ENCODE data around the gene TMEM135.

Gene TMEM135

GRCh38 chr11:87368858-87369480 lies 331.2 kb downstream of the TMEM135 start:
- Histone ChIP-seq H3K36me3 (ENCODE audit: control insufficient read depth, low read length) (no peaks in the 10 kb centered on the region), H3K27me3 (ENCODE audit: control insufficient read depth, low read length) (peaks cover 4% of the 10 kb centered on the region; the same call in 1 of the 2 replicates), H3K27ac (ENCODE audit: low read depth, low read length) (no peak overlapping the region), H3K4me2 (ENCODE audit: low read length) (no peak overlapping the region), H3F3A (ENCODE audit: control insufficient read depth, insufficient read depth) (no peaks in the 10 kb centered on the region), H3K9me2 (replicated peaks; ENCODE audit: control insufficient read depth, low read length) (no peaks in the 10 kb centered on the region), H3K79me2 (ENCODE audit: control insufficient read depth, low read length) (no peaks in the 10 kb centered on the region), H3K9me3 (ENCODE audit: control insufficient read depth, insufficient read depth, low read length) (no peaks in the 10 kb centered on the region), H3K4me3 (ENCODE audit: low read length) (no peak overlapping the region), H3K4me1 (ENCODE audit: control insufficient read depth, low read length) (no peaks in the 10 kb centered on the region), H4K20me1 (ENCODE audit: control insufficient read depth, insufficient read depth, low read depth, low read length) (no peaks in the 10 kb centered on the region)
- no peak for TF ChIP-seq EZH2phosphoT487 (IDR thresholded peaks at IDR 0.05; ENCODE audit: borderline replicate concordance, low read length)
- TF ChIP-seq, protein P1, sequence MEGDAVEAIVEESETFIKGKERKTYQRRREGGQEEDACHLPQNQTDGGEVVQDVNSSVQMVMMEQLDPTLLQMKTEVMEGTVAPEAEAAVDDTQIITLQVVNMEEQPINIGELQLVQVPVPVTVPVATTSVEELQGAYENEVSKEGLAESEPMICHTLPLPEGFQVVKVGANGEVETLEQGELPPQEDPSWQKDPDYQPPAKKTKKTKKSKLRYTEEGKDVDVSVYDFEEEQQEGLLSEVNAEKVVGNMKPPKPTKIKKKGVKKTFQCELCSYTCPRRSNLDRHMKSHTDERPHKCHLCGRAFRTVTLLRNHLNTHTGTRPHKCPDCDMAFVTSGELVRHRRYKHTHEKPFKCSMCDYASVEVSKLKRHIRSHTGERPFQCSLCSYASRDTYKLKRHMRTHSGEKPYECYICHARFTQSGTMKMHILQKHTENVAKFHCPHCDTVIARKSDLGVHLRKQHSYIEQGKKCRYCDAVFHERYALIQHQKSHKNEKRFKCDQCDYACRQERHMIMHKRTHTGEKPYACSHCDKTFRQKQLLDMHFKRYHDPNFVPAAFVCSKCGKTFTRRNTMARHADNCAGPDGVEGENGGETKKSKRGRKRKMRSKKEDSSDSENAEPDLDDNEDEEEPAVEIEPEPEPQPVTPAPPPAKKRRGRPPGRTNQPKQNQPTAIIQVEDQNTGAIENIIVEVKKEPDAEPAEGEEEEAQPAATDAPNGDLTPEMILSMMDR (IDR thresholded peaks at IDR 0.05; ENCODE audit: low read depth, low read length, poor library complexity, severe bottlenecking) = no peak

GRCh38 chr11:87369888-87370287 lies 332.2 kb downstream of the TMEM135 start:
- no peaks in the 10 kb centered on the region for H4K20me1 ChIP-seq (ENCODE audit: control insufficient read depth, insufficient read depth, low read depth, low read length)
- no peaks in the 10 kb centered on the region for H3K9me3 ChIP-seq (ENCODE audit: control insufficient read depth, insufficient read depth, low read length)
- no peaks in the 10 kb centered on the region for H3F3A ChIP-seq (ENCODE audit: control insufficient read depth, insufficient read depth)

GRCh38 chr11:87372065-87372464 lies 334.3 kb downstream of the TMEM135 start:
- H3K36me3 ChIP-seq (ENCODE audit: control insufficient read depth, low read length) = no peaks in the 10 kb centered on the region
- no peak overlapping the region for H3K27ac ChIP-seq (ENCODE audit: low read depth, low read length)
- H3K9me3 ChIP-seq (ENCODE audit: control insufficient read depth, insufficient read depth, low read length) = no peaks in the 10 kb centered on the region; the same call in 1 of the 2 replicates
- no peaks in the 10 kb centered on the region for H3K79me2 ChIP-seq (ENCODE audit: control insufficient read depth, low read length)
- TF ChIP-seq, protein P1 (IDR thresholded peaks at IDR 0.05; ENCODE audit: low read depth, low read length, poor library complexity, severe bottlenecking) = no peak
- no peak for TF ChIP-seq EZH2phosphoT487 (IDR thresholded peaks at IDR 0.05; ENCODE audit: borderline replicate concordance, low read length)
- no peaks in the 10 kb centered on the region for H3K9me2 ChIP-seq (replicated peaks; ENCODE audit: control insufficient read depth, low read length)
- no peak overlapping the region for H3K4me3 ChIP-seq (ENCODE audit: low read length)
- no peak overlapping the region for H3K4me2 ChIP-seq (ENCODE audit: low read length)
- no peaks in the 10 kb centered on the region for H3K4me1 ChIP-seq (ENCODE audit: control insufficient read depth, low read length)
- no peaks in the 10 kb centered on the region for H4K20me1 ChIP-seq (ENCODE audit: control insufficient read depth, insufficient read depth, low read depth, low read length)
- no peaks in the 10 kb centered on the region for H3F3A ChIP-seq (ENCODE audit: control insufficient read depth, insufficient read depth)
- H3K27me3 ChIP-seq (ENCODE audit: control insufficient read depth, low read length) = peaks cover 4% of the 10 kb centered on the region; the same call in 1 of the 2 replicates

More at GRCh38 chr11:87369888-87370287, 332.2 kb downstream of the TMEM135 start:
- no peaks in the 10 kb centered on the region for H3K4me1 ChIP-seq (ENCODE audit: control insufficient read depth, low read length)
- no peak overlapping the region for H3K4me3 ChIP-seq (ENCODE audit: low read length)
- H3K27ac ChIP-seq (ENCODE audit: low read depth, low read length) = no peak overlapping the region
- H3K79me2 ChIP-seq (ENCODE audit: control insufficient read depth, low read length) = no peaks in the 10 kb centered on the region
- H3K4me2 ChIP-seq (ENCODE audit: low read length) = no peak overlapping the region
- no peaks in the 10 kb centered on the region for H3K9me2 ChIP-seq (replicated peaks; ENCODE audit: control insufficient read depth, low read length)
- H3K27me3 ChIP-seq (ENCODE audit: control insufficient read depth, low read length) = peaks cover 4% of the 10 kb centered on the region; the same call in 1 of the 2 replicates
- no peaks in the 10 kb centered on the region for H3K36me3 ChIP-seq (ENCODE audit: control insufficient read depth, low read length)
- TF ChIP-seq, protein P1 (IDR thresholded peaks at IDR 0.05; ENCODE audit: low read depth, low read length, poor library complexity, severe bottlenecking) = no peak
- TF ChIP-seq EZH2phosphoT487 (IDR thresholded peaks at IDR 0.05; ENCODE audit: borderline replicate concordance, low read length) = no peak
